K562 (cell line): ENCODE data around the gene ANKRD11. TPM values are rescaled to one million over a fixed set of nuclear protein-coding genes. Genes with fewer than 3 reads are reported as not detected.

Experiments used
- C11orf30 ChIP-seq: fragments of 450-650 bp; IDR thresholded peaks from 2 replicates; pipeline ENCODE4 v1.6.1; 2016; ENCODE audit warnings: low read depth, mild to moderate bottlenecking
- CBX1 ChIP-seq: sonication (generic); IDR thresholded peaks from 2 replicates; pipeline ENCODE4 v1.6.1; 2016; ENCODE audit warnings: antibody characterized with exemption, low read depth, mild to moderate bottlenecking
- FOSL1 ChIP-seq: fragments of 200-800 bp; sonication (Bioruptor generic); conservative IDR thresholded peaks from 2 replicates; pipeline ENCODE4 v1.6.1; 2016; ENCODE audit warnings: missing genetic modification characterization, missing compliant biosample characterization
- FUS ChIP-seq: fragments of 200-400 bp; formaldehyde crosslinking; optimal IDR thresholded peaks from 2 replicates; pipeline ENCODE3; 2017; ENCODE audit warnings: low read depth, low read length
- KLF6 ChIP-seq: fragments of 250-450 bp; sonication (Bioruptor Pico); IDR thresholded peaks from 2 replicates; pipeline ENCODE4 v1.4.0; 2020; ENCODE audit warnings: mild to moderate bottlenecking, moderate library complexity, borderline replicate concordance
- MAFF ChIP-seq: IDR thresholded peaks from 2 replicates; pipeline ENCODE4 v1.6.1; 2012; ENCODE audit warnings: low read length, improper control_type of control experiment
- MEF2D ChIP-seq: conservative IDR thresholded peaks from 2 replicates; pipeline ENCODE4 v1.6.1; 2016; ENCODE audit warnings: low read depth, missing genetic modification characterization, missing compliant biosample characterization
- PCBP2 ChIP-seq: fragments of 200-400 bp; formaldehyde crosslinking; IDR thresholded peaks from 2 replicates; pipeline ENCODE4 v1.6.1; 2018; ENCODE audit warnings: low read length, low read depth, mild to moderate bottlenecking, moderate library complexity; ENCODE audit not compliant: poor library complexity, severe bottlenecking
- SAFB ChIP-seq: fragments of 200-400 bp; formaldehyde crosslinking; IDR thresholded peaks from 2 replicates; pipeline ENCODE4 v1.6.1; 2017; ENCODE audit warnings: low read depth, low read length, borderline replicate concordance
- SRSF9 ChIP-seq: fragments of 200-400 bp; formaldehyde crosslinking; IDR thresholded peaks from 2 replicates; pipeline ENCODE4 v1.6.1; 2017; ENCODE audit warnings: low read depth, low read length, borderline replicate concordance
- ZNF316 ChIP-seq: fragments of 450-650 bp; IDR thresholded peaks from 2 replicates; pipeline ENCODE4 v1.6.1; 2016
- ZNF766 ChIP-seq: fragments of 200-800 bp; sonication (Bioruptor generic); conservative IDR thresholded peaks from 2 replicates; pipeline ENCODE4 v1.6.1; 2016; ENCODE audit warnings: missing genetic modification characterization, missing compliant biosample characterization
- polyA plus RNA-seq, 8 experiments: library from polyadenylated mRNA; depleted of rRNA in 4 of 8; stranded (reverse) in 5 of 8; unstranded in 3 of 8; fragments of >200 nt; fragmentation: Nextera tagmentation in 2 of 8; fragmentation: Illumina TruSeq in 1 of 8; extraction: Ambion mirVana in 2 of 8; extraction: Trizol in 1 of 8; gene quantifications; 2 replicates each; pipeline versions ENCODE4 v1.2.1 to v1.2.3, GENCODE V29; 2011 to 2014; ENCODE audit warnings: inconsistent platforms in 1 of 8, missing spikeins in 1 of 8
- total RNA-seq, 7 experiments: library from RNA; depleted of rRNA in 6 of 7; stranded (reverse); fragments of >200 nt in 6 of 7; fragmentation: Illumina TruSeq in 2 of 7; extraction: Trizol in 2 of 7; gene quantifications; 2 replicates each; pipeline versions ENCODE4 v1.2.1 to v1.2.3, GENCODE V29; 2011 to 2021; ENCODE audit warnings: low replicate concordance in 1 of 7
- TF ChIP-seq, protein P1 (sequence below): fragments of 450-650 bp; IDR thresholded peaks from 2 replicates; pipeline ENCODE4 v1.6.1; 2017; ENCODE audit warnings: antibody characterized with exemption, mild to moderate bottlenecking
- TF ChIP-seq, protein P2 (sequence below): fragments of 450-650 bp; formaldehyde crosslinking; IDR thresholded peaks from 2 replicates; pipeline ENCODE4 v1.4.0; 2022; ENCODE audit warnings: mild to moderate bottlenecking, moderate library complexity
- TF ChIP-seq, protein P3 (sequence below): sonication (generic); formaldehyde crosslinking; IDR thresholded peaks from 2 replicates; pipeline ENCODE4 v1.8.0; 2022; ENCODE audit warnings: missing genetic modification reagents, mild to moderate bottlenecking, moderate library complexity, borderline replicate concordance
- TF ChIP-seq, protein P4 (sequence below), 2 experiments: IDR thresholded peaks; 2 replicates each; pipeline ENCODE4 v1.6.1; 2011; ENCODE audit warnings: borderline replicate concordance in 1 of 2, control low read depth in 1 of 2, low read depth in 1 of 2, low read length in 1 of 2, mild to moderate bottlenecking in 1 of 2, mixed read lengths in 1 of 2, moderate library complexity in 1 of 2; ENCODE audit not compliant: insufficient read depth in 1 of 2, insufficient read length in 1 of 2, poor library complexity in 1 of 2, severe bottlenecking in 1 of 2; ENCODE audit errors: extremely low read depth in 1 of 2
- TF ChIP-seq, protein P5 (sequence below), 2 experiments: fragments of 450-650 bp; conservative IDR thresholded peaks; 2 replicates each; pipeline ENCODE4 v1.6.1; 2017; ENCODE audit warnings: mild to moderate bottlenecking in 2 of 2, moderate library complexity in 2 of 2

Gene ANKRD11
- total and polyA plus RNA-seq, 9 of the 15 experiments (the other 6 are each of a cell fraction or from before 2014, with no cell fraction given), result 4.7 to 126 (median 31.7) TPM

DNA sequence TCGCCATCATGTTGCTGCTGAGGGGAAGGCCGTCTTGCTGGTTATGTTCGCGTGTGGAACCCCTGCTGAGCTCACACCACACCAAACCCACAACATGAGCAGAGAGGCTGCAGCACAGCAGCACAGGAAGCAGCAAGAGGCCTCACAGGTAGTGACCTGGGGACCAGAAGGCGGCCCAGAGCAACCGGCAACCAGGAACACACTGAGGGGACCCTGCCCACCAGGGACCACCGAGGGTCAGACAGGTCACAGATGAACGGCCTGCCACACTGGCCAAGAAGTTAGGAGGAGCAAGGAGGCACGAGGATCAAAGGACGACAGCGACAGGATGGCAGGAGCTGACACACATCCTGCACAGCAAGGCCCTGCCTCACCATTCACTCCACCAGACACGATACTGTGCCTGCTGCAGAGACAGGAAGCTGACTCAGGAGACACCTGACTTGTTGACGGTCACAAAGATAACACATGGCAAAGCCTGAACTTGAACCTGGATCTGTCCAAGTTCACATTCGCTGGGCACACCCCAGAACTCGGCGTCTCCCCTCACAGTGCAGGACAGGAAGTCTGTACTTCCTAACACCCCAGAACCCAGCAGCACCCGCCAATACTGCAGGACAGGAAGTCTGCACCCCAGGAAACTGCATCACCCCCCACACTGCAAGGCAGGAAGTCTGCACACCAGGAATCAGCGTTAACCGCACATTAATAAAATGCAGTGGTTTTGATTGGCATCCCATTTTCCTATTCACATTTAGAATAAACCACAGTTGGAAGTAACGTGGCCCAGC lies 174.4 kb downstream of the ANKRD11 start (continued):
- TF ChIP-seq, protein P1, sequence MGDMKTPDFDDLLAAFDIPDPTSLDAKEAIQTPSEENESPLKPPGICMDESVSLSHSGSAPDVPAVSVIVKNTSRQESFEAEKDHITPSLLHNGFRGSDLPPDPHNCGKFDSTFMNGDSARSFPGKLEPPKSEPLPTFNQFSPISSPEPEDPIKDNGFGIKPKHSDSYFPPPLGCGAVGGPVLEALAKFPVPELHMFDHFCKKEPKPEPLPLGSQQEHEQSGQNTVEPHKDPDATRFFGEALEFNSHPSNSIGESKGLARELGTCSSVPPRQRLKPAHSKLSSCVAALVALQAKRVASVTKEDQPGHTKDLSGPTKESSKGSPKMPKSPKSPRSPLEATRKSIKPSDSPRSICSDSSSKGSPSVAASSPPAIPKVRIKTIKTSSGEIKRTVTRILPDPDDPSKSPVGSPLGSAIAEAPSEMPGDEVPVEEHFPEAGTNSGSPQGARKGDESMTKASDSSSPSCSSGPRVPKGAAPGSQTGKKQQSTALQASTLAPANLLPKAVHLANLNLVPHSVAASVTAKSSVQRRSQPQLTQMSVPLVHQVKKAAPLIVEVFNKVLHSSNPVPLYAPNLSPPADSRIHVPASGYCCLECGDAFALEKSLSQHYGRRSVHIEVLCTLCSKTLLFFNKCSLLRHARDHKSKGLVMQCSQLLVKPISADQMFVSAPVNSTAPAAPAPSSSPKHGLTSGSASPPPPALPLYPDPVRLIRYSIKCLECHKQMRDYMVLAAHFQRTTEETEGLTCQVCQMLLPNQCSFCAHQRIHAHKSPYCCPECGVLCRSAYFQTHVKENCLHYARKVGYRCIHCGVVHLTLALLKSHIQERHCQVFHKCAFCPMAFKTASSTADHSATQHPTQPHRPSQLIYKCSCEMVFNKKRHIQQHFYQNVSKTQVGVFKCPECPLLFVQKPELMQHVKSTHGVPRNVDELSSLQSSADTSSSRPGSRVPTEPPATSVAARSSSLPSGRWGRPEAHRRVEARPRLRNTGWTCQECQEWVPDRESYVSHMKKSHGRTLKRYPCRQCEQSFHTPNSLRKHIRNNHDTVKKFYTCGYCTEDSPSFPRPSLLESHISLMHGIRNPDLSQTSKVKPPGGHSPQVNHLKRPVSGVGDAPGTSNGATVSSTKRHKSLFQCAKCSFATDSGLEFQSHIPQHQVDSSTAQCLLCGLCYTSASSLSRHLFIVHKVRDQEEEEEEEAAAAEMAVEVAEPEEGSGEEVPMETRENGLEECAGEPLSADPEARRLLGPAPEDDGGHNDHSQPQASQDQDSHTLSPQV, result 0 out of 2 replicates have a peak, but pooled peaks have one; percentile 42
- TF ChIP-seq, protein P2, sequence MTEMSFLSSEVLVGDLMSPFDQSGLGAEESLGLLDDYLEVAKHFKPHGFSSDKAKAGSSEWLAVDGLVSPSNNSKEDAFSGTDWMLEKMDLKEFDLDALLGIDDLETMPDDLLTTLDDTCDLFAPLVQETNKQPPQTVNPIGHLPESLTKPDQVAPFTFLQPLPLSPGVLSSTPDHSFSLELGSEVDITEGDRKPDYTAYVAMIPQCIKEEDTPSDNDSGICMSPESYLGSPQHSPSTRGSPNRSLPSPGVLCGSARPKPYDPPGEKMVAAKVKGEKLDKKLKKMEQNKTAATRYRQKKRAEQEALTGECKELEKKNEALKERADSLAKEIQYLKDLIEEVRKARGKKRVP (CRISPR knock-in tag), result no peak
- TF ChIP-seq, protein P3, sequence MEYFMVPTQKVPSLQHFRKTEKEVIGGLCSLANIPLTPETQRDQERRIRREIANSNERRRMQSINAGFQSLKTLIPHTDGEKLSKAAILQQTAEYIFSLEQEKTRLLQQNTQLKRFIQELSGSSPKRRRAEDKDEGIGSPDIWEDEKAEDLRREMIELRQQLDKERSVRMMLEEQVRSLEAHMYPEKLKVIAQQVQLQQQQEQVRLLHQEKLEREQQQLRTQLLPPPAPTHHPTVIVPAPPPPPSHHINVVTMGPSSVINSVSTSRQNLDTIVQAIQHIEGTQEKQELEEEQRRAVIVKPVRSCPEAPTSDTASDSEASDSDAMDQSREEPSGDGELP (CRISPR knock-in tag), result 0 out of 2 replicates have a peak, but pooled peaks have one; percentile 1
- TF ChIP-seq ZNF316 (peak; percentile 45; the same call in 1 of the 2 replicates), MEF2D (tag) (no peak), ZNF766 (no peak), FUS (no peak), CBX1 (no peak), SRSF9 (no peak), PCBP2 (no peak), KLF6 (CRISPR knock-in tag) (no peak), C11orf30 (0 out of 2 replicates have a peak, but pooled peaks have one; percentile 19), FOSL1 (tag) (peak; percentile 68), MAFF (peak; percentile 12; the same call in 1 of the 2 replicates), SAFB (no peak)
- TF ChIP-seq, protein P4, sequence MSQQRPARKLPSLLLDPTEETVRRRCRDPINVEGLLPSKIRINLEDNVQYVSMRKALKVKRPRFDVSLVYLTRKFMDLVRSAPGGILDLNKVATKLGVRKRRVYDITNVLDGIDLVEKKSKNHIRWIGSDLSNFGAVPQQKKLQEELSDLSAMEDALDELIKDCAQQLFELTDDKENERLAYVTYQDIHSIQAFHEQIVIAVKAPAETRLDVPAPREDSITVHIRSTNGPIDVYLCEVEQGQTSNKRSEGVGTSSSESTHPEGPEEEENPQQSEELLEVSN (IDR thresholded peaks at IDR 0.05; ENCODE audit: borderline replicate concordance in 1 of 2, extremely low read depth in 1 of 2, insufficient read depth in 1 of 2, insufficient read length in 1 of 2, low read depth in 1 of 2, low read length in 1 of 2, poor library complexity in 1 of 2, severe bottlenecking in 1 of 2), result no peak
- TF ChIP-seq, protein P5, sequence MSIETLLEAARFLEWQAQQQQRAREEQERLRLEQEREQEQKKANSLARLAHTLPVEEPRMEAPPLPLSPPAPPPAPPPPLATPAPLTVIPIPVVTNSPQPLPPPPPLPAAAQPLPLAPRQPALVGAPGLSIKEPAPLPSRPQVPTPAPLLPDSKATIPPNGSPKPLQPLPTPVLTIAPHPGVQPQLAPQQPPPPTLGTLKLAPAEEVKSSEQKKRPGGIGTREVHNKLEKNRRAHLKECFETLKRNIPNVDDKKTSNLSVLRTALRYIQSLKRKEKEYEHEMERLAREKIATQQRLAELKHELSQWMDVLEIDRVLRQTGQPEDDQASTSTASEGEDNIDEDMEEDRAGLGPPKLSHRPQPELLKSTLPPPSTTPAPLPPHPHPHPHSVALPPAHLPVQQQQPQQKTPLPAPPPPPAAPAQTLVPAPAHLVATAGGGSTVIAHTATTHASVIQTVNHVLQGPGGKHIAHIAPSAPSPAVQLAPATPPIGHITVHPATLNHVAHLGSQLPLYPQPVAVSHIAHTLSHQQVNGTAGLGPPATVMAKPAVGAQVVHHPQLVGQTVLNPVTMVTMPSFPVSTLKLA (conservative IDR thresholded peaks at IDR 0.05), result peak in 1 of 2 experiments; percentile 50; a peak in 1 of 4 replicates
